Spleen (tissue), 11 donors: ENCODE results near the gene TNFAIP2. TPM values are rescaled to one million over a fixed set of nuclear protein-coding genes. Genes with fewer than 3 reads are reported as not detected.

Source experiments
- DNase-seq: peaks from one replicate; pipeline ENCODE4 v3.0.0-alpha.2; 2020
- H3K27ac ChIP-seq, 8 donors: fragments of 200-600 bp; sonication (generic) in 7 of 8; 1 replicate in 4 of 8; 2 replicates in 4 of 8; pipeline versions ENCODE4 v1.5.0 to v1.8.0; 2016 to 2021; ENCODE audit warnings: inconsistent platforms in 4 of 8, mild to moderate bottlenecking in 4 of 8, moderate library complexity in 1 of 8
- H3K27me3 ChIP-seq, 7 donors: fragments of 200-600 bp; sonication (generic) in 6 of 7; replicated peaks in 1 of 7; 1 replicate in 4 of 7; 2 replicates in 3 of 7; pipeline versions ENCODE4 v1.5.0 to v1.8.0; 2016 to 2021; ENCODE audit warnings: inconsistent platforms in 3 of 7, mild to moderate bottlenecking in 1 of 7
- H3K36me3 ChIP-seq, 6 donors: fragments of 200-600 bp; sonication (generic) in 5 of 6; 1 replicate in 4 of 6; 2 replicates in 2 of 6; pipeline versions ENCODE4 v1.5.0 to v1.8.0; 2016 to 2021; ENCODE audit warnings: inconsistent platforms in 2 of 6
- H3K4me1 ChIP-seq, 6 donors: fragments of 200-600 bp; sonication (generic) in 5 of 6; 1 replicate in 3 of 6; 2 replicates in 3 of 6; pipeline versions ENCODE4 v1.5.0 to v1.8.0; 2016 to 2021; ENCODE audit warnings: inconsistent platforms in 3 of 6
- H3K4me3 ChIP-seq, 8 donors: fragments of 200-600 bp; sonication (generic) in 7 of 8; 1 replicate in 4 of 8; 2 replicates in 4 of 8; pipeline versions ENCODE4 v1.5.0 to v1.8.0; 2016 to 2021; ENCODE audit warnings: inconsistent platforms in 4 of 8, mild to moderate bottlenecking in 4 of 8, moderate library complexity in 2 of 8
- H3K9me3 ChIP-seq, 8 donors: fragments of 200-600 bp; sonication (generic) in 7 of 8; 1 replicate in 4 of 8; 2 replicates in 4 of 8; pipeline versions ENCODE4 v1.5.0 to v1.8.0; 2016 to 2021; ENCODE audit warnings: inconsistent platforms in 4 of 8
- POLR2A ChIP-seq, 3 donors: fragments of 450-650 bp; IDR thresholded peaks; one replicate each; pipeline ENCODE4 v1.5.1; 2017; ENCODE audit warnings: antibody characterized with exemption in 3 of 3, mild to moderate bottlenecking in 1 of 3
- POLR2AphosphoS5 ChIP-seq, 3 donors: sonication (generic); formaldehyde crosslinking; IDR thresholded peaks; one replicate each; pipeline ENCODE4 v1.5.1; 2017; ENCODE audit warnings: antibody characterized with exemption in 3 of 3
- WGBS, 5 donors: extraction: QIAGEN DNeasy Blood & Tissue Kit in 3 of 5; methylation state at CpG; one replicate each; pipeline versions ENCODE4 v1.1.5 to v1.1.7; 2013 to 2018; 5-methylcytosine and 5-hydroxymethylcytosine counted together
- intact Hi-C: fragments of 100-400 bp; cut with DNase I; formaldehyde crosslinking; loops from one replicate; pipeline ENCODE4 v1.15.0; 2023; ENCODE audit warnings: low total_unique reads
- polyA plus RNA-seq, 3 donors: library from polyadenylated mRNA; stranded (reverse); fragments of 200-250 nt; gene quantifications; one replicate each; pipeline ENCODE4 v1.2.1, GENCODE V29; 2013
- total RNA-seq, 7 donors: library from RNA; depleted of rRNA in 3 of 7; stranded (reverse); fragments of >200 nt in 3 of 7; fragmentation: NEBNext Ultra II Directional in 4 of 7; extraction: Animal tissue kit (Norgen Biotek cat#: 25700) in 4 of 7; gene quantifications; one replicate each; pipeline versions ENCODE4 v1.1.0 to v1.2.1, GENCODE V29; 2016 to 2021
- TF ChIP-seq, protein P1 (sequence below), 11 experiments: fragments of 200-600 bp in 7 of 11; fragments of 450-650 bp in 4 of 11; sonication (generic) in 4 of 11; IDR thresholded peaks in 8 of 11; conservative IDR thresholded peaks in 3 of 11; 1 replicate in 7 of 11; 2 replicates in 4 of 11; pipeline versions ENCODE4 v1.4.0 to v1.8.0; 2016 to 2021; ENCODE audit warnings: antibody characterized with exemption in 11 of 11, inconsistent platforms in 4 of 11, mild to moderate bottlenecking in 1 of 11
- donor health status: healthy with polysubstance abuse.
- donor health status: DM: no; HTN: no; CAD: no; lungs with moderate emphysema.
- donor health status: DM: no; HTN: no; CAD: no.
- donor health status: Bipolar disorder and iron deficiency.
- donor health status: healthy.
- donor health status: DM: no; HTN: no; CAD: no.
- donor health status: DM: yes; HTN: yes; CAD: no.

Gene TNFAIP2
- total and polyA plus RNA-seq, 10 donors, result 90.2 to 410 (median 268) TPM

DNA sequence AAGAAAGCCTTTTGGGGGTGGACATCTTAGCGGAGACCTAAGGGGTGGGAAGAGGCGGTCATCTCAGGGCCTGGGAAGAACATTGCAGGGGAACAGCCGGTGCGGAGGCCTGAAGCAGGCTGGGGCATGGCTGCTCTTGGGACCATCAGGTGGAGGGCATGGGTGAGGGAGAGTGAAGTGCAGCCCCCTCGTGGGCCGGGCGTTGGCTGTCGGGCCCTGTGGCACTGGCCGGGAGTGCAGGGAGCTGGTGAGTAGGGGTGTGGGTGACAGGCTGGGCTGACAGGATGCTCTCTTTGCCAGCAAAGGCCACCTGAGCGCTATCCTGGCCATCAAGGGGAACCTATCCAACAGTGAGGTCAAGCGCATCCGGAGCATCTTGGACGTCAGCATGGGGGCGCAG lies 11.7 kb downstream of the TNFAIP2 start:
- Histone ChIP-seq H3K27ac (no peak overlapping the region), H3K4me1 (peaks cover 4 to 72% (median 40%) of the 10 kb centered on the region in 6 donors), H3K9me3 (no peaks in the 10 kb centered on the region), H3K4me3 (no peak overlapping the region), H3K27me3 (peaks cover 0 to 12% (median 0%) of the 10 kb centered on the region in 7 donors), H3K36me3 (peaks cover 0 to 79% (median 43%) of the 10 kb centered on the region in 6 donors)
- no peak for DNase-seq
- intact Hi-C loops, result no loop called here
- 84 to 95% (median 93%) methylated on average over 13 to 14 of the region's 14 CpGs for WGBS, 5 donors
- TF ChIP-seq POLR2A (IDR thresholded peaks at IDR 0.05) (no peak), POLR2AphosphoS5 (IDR thresholded peaks at IDR 0.05) (no peak)

- Histone ChIP-seq H3K4me1 (peaks cover 4 to 67% (median 37%) of the 10 kb centered on the region in 6 donors), H3K27me3 (peaks cover 0 to 12% (median 0%) of the 10 kb centered on the region in 7 donors), H3K27ac (peak overlapping the region in 1 of 8 donors; percentile 26), H3K4me3 (no peak overlapping the region), H3K36me3 (peaks cover 0 to 73% (median 38%) of the 10 kb centered on the region in 6 donors), H3K9me3 (no peaks in the 10 kb centered on the region)
- intact Hi-C loops, result no loop called here
- no peak for DNase-seq
- TF ChIP-seq POLR2AphosphoS5 (IDR thresholded peaks at IDR 0.05), result peak in 1 of 3 donors; percentile 37
- TF ChIP-seq POLR2A (IDR thresholded peaks at IDR 0.05), result no peak
- 83 to 91% (median 87%) methylated on average over 24 to 26 of the region's 26 CpGs for WGBS, 5 donors
Observed at GRCh38 chr14:103135333-103136260, 12.3 kb downstream of the TNFAIP2 start.

DNA sequence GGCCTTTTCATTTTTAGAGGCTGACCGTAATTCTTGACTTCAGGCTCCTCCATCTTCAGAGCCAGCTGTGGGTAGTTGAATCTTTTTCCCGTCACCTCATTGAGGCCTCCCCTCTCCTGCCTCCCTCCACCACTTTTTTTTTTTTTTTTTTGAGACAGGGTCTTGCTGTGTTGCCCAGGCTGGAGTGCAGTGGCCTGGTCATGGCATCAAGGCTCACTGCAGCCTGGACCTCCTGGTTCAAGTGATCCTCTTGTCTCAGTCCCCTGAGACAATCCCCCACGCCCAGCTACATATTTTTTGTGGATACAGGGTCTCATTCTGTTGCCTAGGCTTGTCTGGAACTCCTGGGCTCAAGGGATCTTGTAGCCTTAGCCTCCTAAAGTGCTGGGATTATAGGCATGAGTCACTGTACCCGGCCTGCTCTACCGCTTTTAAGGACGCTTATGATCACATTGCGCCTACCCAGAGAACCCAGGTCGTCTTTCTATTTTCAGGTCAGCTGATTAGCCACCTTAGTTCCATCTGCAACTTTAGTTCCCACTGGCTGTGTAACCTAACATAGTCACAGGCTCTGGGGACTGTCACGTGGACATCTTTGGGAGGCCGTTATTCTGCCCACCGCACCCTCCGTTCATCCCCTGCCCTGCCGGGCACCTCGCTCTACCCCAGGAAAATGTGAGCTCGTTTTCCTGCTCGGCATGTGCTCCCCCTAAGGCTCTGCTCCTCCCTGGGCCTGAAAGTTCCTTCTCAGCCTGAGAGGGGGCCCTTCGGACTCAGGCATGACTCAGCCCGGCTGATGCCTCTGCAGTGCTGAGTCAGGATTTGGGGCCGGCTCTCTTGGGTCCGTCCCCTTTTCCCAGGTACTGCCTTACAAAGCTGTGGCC lies 13.4 kb downstream of the TNFAIP2 start:
- TF ChIP-seq POLR2AphosphoS5 (IDR thresholded peaks at IDR 0.05) (peak in 1 of 3 donors; percentile 11), POLR2A (IDR thresholded peaks at IDR 0.05) (no peak)
- DNase-seq, result no peak
- Histone ChIP-seq H3K4me3 (no peak overlapping the region), H3K36me3 (peaks cover 0 to 62% (median 33%) of the 10 kb centered on the region in 6 donors), H3K9me3 (no peaks in the 10 kb centered on the region), H3K27ac (peak overlapping the region in 1 of 8 donors; percentile 68), H3K4me1 (peaks cover 4 to 66% (median 39%) of the 10 kb centered on the region in 6 donors), H3K27me3 (peaks cover 0 to 18% (median 0%) of the 10 kb centered on the region in 7 donors)
- intact Hi-C loops, result no loop called here
- 48 to 69% (median 63%) methylated on average over 20 of the region's 20 CpGs for WGBS, 5 donors

DNA sequence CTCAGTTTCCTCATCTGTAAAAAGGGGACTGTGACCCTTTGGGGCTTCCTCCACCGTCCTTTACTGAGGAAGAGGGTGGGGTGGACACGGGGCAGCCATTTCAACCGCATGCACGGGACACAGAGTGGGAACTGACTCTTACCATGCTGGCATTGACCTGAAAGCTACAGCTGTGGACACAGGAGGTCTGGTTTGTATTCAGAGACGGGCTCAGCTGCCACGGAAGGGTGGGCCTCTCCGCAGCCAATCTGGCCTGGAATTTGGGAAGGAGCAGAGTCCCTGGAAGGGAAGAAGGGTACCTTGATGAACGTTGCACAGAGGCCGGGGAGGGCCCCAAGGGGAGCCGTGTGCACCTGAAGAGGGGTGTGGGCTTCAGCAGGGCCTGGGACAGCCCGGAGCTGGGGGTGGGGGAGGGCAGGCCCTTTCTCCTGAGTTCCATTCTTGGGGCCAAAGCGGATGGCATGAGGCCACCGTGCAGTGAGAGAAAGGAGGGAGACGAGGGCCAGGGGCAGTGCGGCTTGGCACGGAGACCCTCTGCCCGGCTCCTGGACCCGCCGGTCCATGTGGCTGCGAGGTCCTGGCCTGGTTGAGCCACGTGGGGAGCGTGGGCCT lies 14.5 kb downstream of the TNFAIP2 start:
- intact Hi-C loops, result no loop called here
- peaks cover 0 to 51% (median 27%) of the 10 kb centered on the region in 6 donors for H3K36me3 ChIP-seq
- 67 to 82% (median 79%) methylated on average over 18 to 22 of the region's 22 CpGs for WGBS, 5 donors
- H3K4me1 ChIP-seq, result peaks cover 4 to 54% (median 32%) of the 10 kb centered on the region in 6 donors
- no peaks in the 10 kb centered on the region for H3K9me3 ChIP-seq
- DNase-seq, result no peak
- H3K4me3 ChIP-seq, result no peak overlapping the region
- peak overlapping the region in 6 of 8 donors; percentile 22 to 68 (median 54) for H3K27ac ChIP-seq
- TF ChIP-seq, protein P1, sequence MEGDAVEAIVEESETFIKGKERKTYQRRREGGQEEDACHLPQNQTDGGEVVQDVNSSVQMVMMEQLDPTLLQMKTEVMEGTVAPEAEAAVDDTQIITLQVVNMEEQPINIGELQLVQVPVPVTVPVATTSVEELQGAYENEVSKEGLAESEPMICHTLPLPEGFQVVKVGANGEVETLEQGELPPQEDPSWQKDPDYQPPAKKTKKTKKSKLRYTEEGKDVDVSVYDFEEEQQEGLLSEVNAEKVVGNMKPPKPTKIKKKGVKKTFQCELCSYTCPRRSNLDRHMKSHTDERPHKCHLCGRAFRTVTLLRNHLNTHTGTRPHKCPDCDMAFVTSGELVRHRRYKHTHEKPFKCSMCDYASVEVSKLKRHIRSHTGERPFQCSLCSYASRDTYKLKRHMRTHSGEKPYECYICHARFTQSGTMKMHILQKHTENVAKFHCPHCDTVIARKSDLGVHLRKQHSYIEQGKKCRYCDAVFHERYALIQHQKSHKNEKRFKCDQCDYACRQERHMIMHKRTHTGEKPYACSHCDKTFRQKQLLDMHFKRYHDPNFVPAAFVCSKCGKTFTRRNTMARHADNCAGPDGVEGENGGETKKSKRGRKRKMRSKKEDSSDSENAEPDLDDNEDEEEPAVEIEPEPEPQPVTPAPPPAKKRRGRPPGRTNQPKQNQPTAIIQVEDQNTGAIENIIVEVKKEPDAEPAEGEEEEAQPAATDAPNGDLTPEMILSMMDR (IDR thresholded peaks at IDR 0.05 in 8 of 11, conservative IDR thresholded peaks at IDR 0.05 in 3 of 11), result no peak
- TF ChIP-seq POLR2A (IDR thresholded peaks at IDR 0.05), result no peak
- peak; percentile 22 to 52 (median 24) for TF ChIP-seq POLR2AphosphoS5 (IDR thresholded peaks at IDR 0.05)
- H3K27me3 ChIP-seq, result peaks cover 0 to 30% (median 0%) of the 10 kb centered on the region in 7 donors
